ENCODE data around the gene APC. TPM values are rescaled to one million over a fixed set of nuclear protein-coding genes. Genes with fewer than 3 reads are reported as not detected.

Gene APC
- total and polyA plus RNA-seq, 2 donors from 2014 or later, result 2.7 to 44.9 TPM

DNA sequence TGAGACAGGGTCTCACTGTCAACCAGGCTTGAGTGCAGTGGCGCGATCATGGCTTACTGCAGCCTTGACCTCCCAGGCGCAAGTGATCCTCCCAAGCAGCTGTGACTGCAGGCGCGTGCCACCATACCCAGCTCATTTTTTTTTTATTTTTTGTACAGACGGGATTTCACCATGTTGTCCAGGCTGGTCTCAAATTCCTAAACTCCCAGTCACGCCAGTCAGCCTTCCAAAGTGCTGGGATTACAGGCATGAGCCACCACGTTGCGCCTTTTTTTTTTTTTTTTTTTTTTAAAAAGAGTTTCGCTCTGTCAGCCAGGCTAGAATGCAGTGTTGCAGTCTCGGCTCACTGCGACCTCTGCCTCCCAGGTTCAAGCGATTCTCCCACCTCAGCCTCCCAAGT is 96.3 kb downstream of the APC start:
- H3K9me3 ChIP-seq (ENCODE audit: control insufficient read depth in 2 of 3, insufficient read depth in 1 of 3, low read length in 3 of 3), result no peaks in the 10 kb centered on the region
- H3K36me3 ChIP-seq (ENCODE audit: control insufficient read depth in 2 of 3, insufficient read depth in 3 of 3, low read length in 3 of 3), result peaks cover 5 to 27% (median 16%) of the 10 kb centered on the region in 3 donors
- H3K4me1 ChIP-seq (ENCODE audit: control insufficient read depth in 2 of 3, insufficient read depth in 2 of 3, low read depth in 1 of 3, low read length in 3 of 3), result no peaks in the 10 kb centered on the region
- no peak overlapping the region for H3K4me3 ChIP-seq (ENCODE audit: low read length in 3 of 3)
- DNase-seq (no peak), FAIRE-seq (no peak)
- H3K9ac ChIP-seq (ENCODE audit: low read length in 3 of 3), result no peak overlapping the region
- no peaks in the 10 kb centered on the region for H3K27me3 ChIP-seq (ENCODE audit: control insufficient read depth, insufficient read depth, low read length)
- no peak overlapping the region for H3K27ac ChIP-seq (ENCODE audit: low read depth in 2 of 2, low read length in 2 of 2)
- intact Hi-C loops (cut with DNase I), result no loop called here
- no peak for TF ChIP-seq CTCF (IDR thresholded peaks at IDR 0.05; ENCODE audit: borderline replicate concordance, extremely low read depth, insufficient read depth)

- H3K4me3 ChIP-seq (ENCODE audit: low read length in 3 of 3), result no peak overlapping the region
- DNase-seq (no peak), FAIRE-seq (no peak)
- intact Hi-C loops (cut with DNase I), result no loop called here
- no peaks in the 10 kb centered on the region for H3K4me1 ChIP-seq (ENCODE audit: control insufficient read depth in 2 of 3, insufficient read depth in 2 of 3, low read depth in 1 of 3, low read length in 3 of 3)
- H3K27me3 ChIP-seq (ENCODE audit: control insufficient read depth, insufficient read depth, low read length), result no peaks in the 10 kb centered on the region
- H3K9ac ChIP-seq (ENCODE audit: low read length in 3 of 3), result no peak overlapping the region
- H3K9me3 ChIP-seq (ENCODE audit: control insufficient read depth in 2 of 3, insufficient read depth in 1 of 3, low read length in 3 of 3), result no peaks in the 10 kb centered on the region
- H3K27ac ChIP-seq (ENCODE audit: low read depth in 2 of 2, low read length in 2 of 2), result no peak overlapping the region
- no peak for TF ChIP-seq CTCF (IDR thresholded peaks at IDR 0.05; ENCODE audit: borderline replicate concordance, extremely low read depth, insufficient read depth)
- peaks cover 0 to 4% (median 0%) of the 10 kb centered on the region in 3 donors for H3K36me3 ChIP-seq (ENCODE audit: control insufficient read depth in 2 of 3, insufficient read depth in 3 of 3, low read length in 3 of 3)
Measured at GRCh38 chr5:112844489-112844888, 106.8 kb downstream of the APC start.

DNA sequence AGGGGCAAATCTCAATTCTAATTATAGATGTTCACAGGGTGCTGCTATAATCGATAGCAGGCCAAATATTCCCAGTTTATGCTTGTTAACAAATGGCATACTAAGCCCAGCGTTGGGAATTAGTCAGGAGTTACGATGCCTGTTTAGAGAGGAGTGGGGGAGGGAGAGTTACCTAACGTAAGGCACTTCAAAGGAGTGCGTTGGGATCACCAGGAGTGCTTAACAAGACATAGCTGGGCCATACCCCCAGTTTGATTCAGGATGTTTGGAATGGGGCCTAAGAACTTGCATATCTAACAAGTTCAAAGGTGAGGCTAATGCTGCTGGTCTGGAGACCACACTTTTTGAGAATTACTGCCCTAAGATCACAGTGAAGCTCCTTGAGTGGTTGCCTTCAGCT is 108.9 kb downstream of the APC start:
- Histone ChIP-seq H3K9ac (ENCODE audit: low read length in 3 of 3) (no peak overlapping the region), H3K27me3 (ENCODE audit: control insufficient read depth, insufficient read depth, low read length) (no peaks in the 10 kb centered on the region), H3K4me1 (ENCODE audit: control insufficient read depth in 2 of 3, insufficient read depth in 2 of 3, low read depth in 1 of 3, low read length in 3 of 3) (no peaks in the 10 kb centered on the region), H3K36me3 (ENCODE audit: control insufficient read depth in 2 of 3, insufficient read depth in 3 of 3, low read length in 3 of 3) (no peaks in the 10 kb centered on the region), H3K4me3 (ENCODE audit: low read length in 3 of 3) (no peak overlapping the region), H3K9me3 (ENCODE audit: control insufficient read depth in 2 of 3, insufficient read depth in 1 of 3, low read length in 3 of 3) (no peaks in the 10 kb centered on the region), H3K27ac (ENCODE audit: low read depth in 2 of 2, low read length in 2 of 2) (no peak overlapping the region)
- no peak for TF ChIP-seq CTCF (IDR thresholded peaks at IDR 0.05; ENCODE audit: borderline replicate concordance, extremely low read depth, insufficient read depth)
- FAIRE-seq (no peak), DNase-seq (no peak)
- intact Hi-C loops (cut with DNase I), result no loop called here

DNA sequence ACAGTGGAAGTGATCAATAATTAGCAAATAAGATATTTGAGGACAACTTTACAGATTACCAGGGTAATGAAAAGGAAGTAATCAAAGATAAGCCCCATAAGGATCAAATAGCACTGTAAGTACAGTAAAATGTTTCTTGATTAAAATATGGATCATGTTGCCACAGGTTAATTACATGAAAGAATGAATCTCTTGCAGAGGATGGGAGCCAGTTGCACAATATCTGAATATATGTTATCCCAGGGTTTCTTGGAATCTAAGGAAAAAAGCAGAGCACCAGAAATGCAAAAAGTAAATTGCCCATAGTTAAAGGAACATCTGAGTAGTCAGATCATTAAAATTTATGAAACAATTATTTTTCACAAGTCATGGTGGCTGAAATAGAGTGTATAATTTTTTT is 109.6 kb downstream of the APC start:
- Histone ChIP-seq H3K4me1 (ENCODE audit: control insufficient read depth in 2 of 3, insufficient read depth in 2 of 3, low read depth in 1 of 3, low read length in 3 of 3) (no peaks in the 10 kb centered on the region), H3K36me3 (ENCODE audit: control insufficient read depth in 2 of 3, insufficient read depth in 3 of 3, low read length in 3 of 3) (no peaks in the 10 kb centered on the region), H3K27me3 (ENCODE audit: control insufficient read depth, insufficient read depth, low read length) (no peaks in the 10 kb centered on the region), H3K27ac (ENCODE audit: low read depth in 2 of 2, low read length in 2 of 2) (no peak overlapping the region), H3K9ac (ENCODE audit: low read length in 3 of 3) (no peak overlapping the region), H3K4me3 (ENCODE audit: low read length in 3 of 3) (no peak overlapping the region), H3K9me3 (ENCODE audit: control insufficient read depth in 2 of 3, insufficient read depth in 1 of 3, low read length in 3 of 3) (no peaks in the 10 kb centered on the region)
- FAIRE-seq (no peak), DNase-seq (no peak)
- no peak for TF ChIP-seq CTCF (IDR thresholded peaks at IDR 0.05; ENCODE audit: borderline replicate concordance, extremely low read depth, insufficient read depth)
- intact Hi-C loops (cut with DNase I), result no loop called here
